ENCODE data around the gene DNAJC13. TPM values are rescaled to one million over a fixed set of nuclear protein-coding genes. Genes with fewer than 3 reads are reported as not detected.
A peak's percentile ranks its signal among the peaks of the same experiment; 100 is the strongest.
"Not testable (repeated sequence)": the region's sequence is repeated elsewhere in the genome, so short reads cannot be mapped to it uniquely, and the experiment has no call there.

Gene DNAJC13
- total RNA-seq, result 10 to 100 TPM; 30.2 to 60.2 (median 47.0) TPM

- TF ChIP-seq CTCF (IDR thresholded peaks at IDR 0.05), result no peak
- ATAC-seq (ENCODE audit: low FRiP score) (peak; percentile 98), DNase-seq (ENCODE audit: low spot score) (peak; percentile 75)
Measured at GRCh38 chr3:132416807-132417694, at the start of gene DNAJC13. TSS of gene DNAJC13 (plus strand) at chr3:132417502. CDS start at chr3:132434551, 17,049 bp downstream.

GRCh38 chr3:132368515-132368914, 48.8 kb upstream of the DNAJC13 start:
- TF ChIP-seq CTCF (IDR thresholded peaks at IDR 0.05), result no peak
- no peak for ATAC-seq (ENCODE audit: low FRiP score)
- DNase-seq (ENCODE audit: low spot score), result no peak

GRCh38 chr3:132368962-132369361, 48.3 kb upstream of the DNAJC13 start:
- no peak for DNase-seq (ENCODE audit: low spot score)
- no peak for TF ChIP-seq CTCF (IDR thresholded peaks at IDR 0.05)
- ATAC-seq (ENCODE audit: low FRiP score), result no peak

GRCh38 chr3:132376945-132377354, 40.4 kb upstream of the DNAJC13 start:
- not testable (repeated sequence) for DNase-seq (ENCODE audit: low spot score); ATAC-seq (ENCODE audit: low FRiP score)

GRCh38 chr3:132378048-132378762, 39.1 kb upstream of the DNAJC13 start:
- ATAC-seq (ENCODE audit: low FRiP score) (no peak), DNase-seq (ENCODE audit: low spot score) (no peak)
- no peak for TF ChIP-seq CTCF (IDR thresholded peaks at IDR 0.05)

GRCh38 chr3:132378846-132379245, 38.5 kb upstream of the DNAJC13 start:
- no peak for DNase-seq (ENCODE audit: low spot score)
- ATAC-seq (ENCODE audit: low FRiP score), result no peak
- no peak for TF ChIP-seq CTCF (IDR thresholded peaks at IDR 0.05)

- no peak for TF ChIP-seq CTCF (IDR thresholded peaks at IDR 0.05)
- ATAC-seq (ENCODE audit: low FRiP score), result no peak
- no peak for DNase-seq (ENCODE audit: low spot score)
Measured at GRCh38 chr3:132380920-132381319, 36.4 kb upstream of the DNAJC13 start.

Data from omental fat pad (tissue), 4 donors.